Right lobe of liver (tissue), 6 donors: ENCODE measurements around the gene SOX12. TPM values are rescaled to one million over a fixed set of nuclear protein-coding genes. Genes with fewer than 3 reads are reported as not detected.
A peak's percentile ranks its signal among the peaks of the same experiment; 100 is the strongest.
"Not testable (repeated sequence)": the region's sequence is repeated elsewhere in the genome, so short reads cannot be mapped to it uniquely, and the experiment has no call there.

Experiments used
- ATAC-seq, 4 donors: fragments of 200-7000 bp; cut with Tn5 transposase; one replicate each; pipeline ENCODE4 v1.9.1; 2020; ENCODE audit warnings: mild to moderate bottlenecking in 4 of 4, moderate library complexity in 4 of 4
- DNase-seq, 3 donors: peaks; one replicate each; pipeline ENCODE4 v3.0.0-alpha.2; 2020
- H3K27ac ChIP-seq, 3 donors: fragments of 200-600 bp; one replicate each; pipeline ENCODE4 v1.8.0; 2022
- H3K27me3 ChIP-seq, 2 donors: fragments of 200-600 bp; one replicate each; pipeline ENCODE4 v1.8.0; 2022
- H3K36me3 ChIP-seq, 4 donors: fragments of 200-600 bp; sonication (generic) in 1 of 4; one replicate each; pipeline versions ENCODE4 v1.5.1 to v1.8.0; 2017 to 2022; ENCODE audit warnings: control low read depth in 1 of 4
- H3K4me1 ChIP-seq, 4 donors: fragments of 200-600 bp; sonication (generic) in 1 of 4; one replicate each; pipeline versions ENCODE4 v1.5.1 to v1.8.0; 2017 to 2022; ENCODE audit warnings: control low read depth in 1 of 4
- H3K4me3 ChIP-seq, 3 donors: fragments of 200-600 bp; one replicate each; pipeline ENCODE4 v1.8.0; 2022
- H3K9me3 ChIP-seq, 4 donors: fragments of 200-600 bp; sonication (generic) in 1 of 4; one replicate each; pipeline versions ENCODE4 v1.5.1 to v1.8.0; 2017 to 2022; ENCODE audit warnings: control low read depth in 1 of 4
- CTCF ChIP-seq, 4 donors: fragments of 200-600 bp in 3 of 4; fragments of 450-650 bp in 1 of 4; IDR thresholded peaks; one replicate each; pipeline versions ENCODE4 v1.5.1 to v1.8.0; 2016 to 2022; ENCODE audit warnings: antibody characterized with exemption in 4 of 4, mild to moderate bottlenecking in 2 of 4
- POLR2A ChIP-seq: fragments of 450-650 bp; IDR thresholded peaks from one replicate; pipeline ENCODE4 v1.6.1; 2017; ENCODE audit warnings: antibody characterized with exemption, mild to moderate bottlenecking
- WGBS: methylation state at CpG from one replicate; pipeline ENCODE4 v1.1.6; 2018; ENCODE audit warnings: low coverage, low lambda C conversion rate; ENCODE audit not compliant: insufficient coverage; ENCODE audit errors: missing lambda C conversion rate; 5-methylcytosine and 5-hydroxymethylcytosine counted together
- intact Hi-C, 2 donors: fragments of 100-400 bp; cut with DNase I; formaldehyde crosslinking; loops; one replicate each; pipeline versions ENCODE4 v1.11.2 to v1.14.1; 2022
- total RNA-seq, 6 experiments: library from RNA; depleted of rRNA in 2 of 6; stranded (reverse); fragments of >200 nt in 2 of 6; fragmentation: NEBNext Ultra II Directional in 3 of 6; extraction: Animal tissue kit (Norgen Biotek cat#: 25700) in 3 of 6; gene quantifications; one replicate each; pipeline versions ENCODE4 v1.1.0 to v1.2.4, GENCODE V29; 2016 to 2023
- donor health status: DM: no; HTN: yes; CAD: no.
- donor health status: DM: no; HTN: no; CAD: no.
- donor health status: DM: no; HTN: no; CAD: no.
- donor health status: DM: no; HTN: yes; CAD: no.
- donor health status: DM: no; HTN: yes; CAD: no.

SOX12 gene
- total RNA-seq, 6 experiments from 2014 or later: 3.6 to 6.4 (median 4.6) TPM

GRCh38 chr20:368915-369314, 43.6 kb downstream of the SOX12 start:
- TF ChIP-seq POLR2A (no peak), CTCF (IDR thresholded peaks at IDR 0.05) (no peak)
- Histone ChIP-seq H3K27me3 (no peaks in the 10 kb centered on the region), H3K4me1 (peaks cover 2 to 57% (median 25%) of the 10 kb centered on the region in 4 donors), H3K27ac (peak overlapping the region in 1 of 3 donors; percentile 24), H3K36me3 (no peaks in the 10 kb centered on the region), H3K9me3 (no peaks in the 10 kb centered on the region), H3K4me3 (no peak overlapping the region)
- DNase-seq (no peak), ATAC-seq (no peak)
- intact Hi-C loops: no loop called here
- WGBS: 80% methylated on average over 4 of the region's 4 CpGs

- H3K36me3 ChIP-seq: no peaks in the 10 kb centered on the region
- intact Hi-C loops: no loop called here
- DNase-seq (no peak), ATAC-seq (peak in 3 of 4 donors; percentile 10 to 30 (median 23))
- no peaks in the 10 kb centered on the region for H3K27me3 ChIP-seq
- H3K9me3 ChIP-seq: no peaks in the 10 kb centered on the region
- peak overlapping the region in 2 of 3 donors; percentile 81 to 92 for H3K27ac ChIP-seq
- no peak overlapping the region for H3K4me3 ChIP-seq
- peaks cover 2 to 53% (median 25%) of the 10 kb centered on the region in 4 donors for H3K4me1 ChIP-seq
- 14% methylated on average over 7 of the region's 7 CpGs for WGBS
- TF ChIP-seq CTCF (IDR thresholded peaks at IDR 0.05) (no peak), POLR2A (peak; percentile 30)
Observed at GRCh38 chr20:370151-370600, 44.8 kb downstream of the SOX12 start.

- intact Hi-C loops: no loop called here
- no peaks in the 10 kb centered on the region for H3K36me3 ChIP-seq
- peak; percentile 61 to 84 (median 83) for ATAC-seq
- no peaks in the 10 kb centered on the region for H3K27me3 ChIP-seq
- peak; percentile 44 to 89 (median 79) for DNase-seq
- peaks cover 2 to 49% (median 25%) of the 10 kb centered on the region in 4 donors for H3K4me1 ChIP-seq
- TF ChIP-seq CTCF (IDR thresholded peaks at IDR 0.05) (no peak), POLR2A (no peak)
- H3K4me3 ChIP-seq: no peak overlapping the region
- peak overlapping the region; percentile 67 to 92 (median 81) for H3K27ac ChIP-seq
- no peaks in the 10 kb centered on the region for H3K9me3 ChIP-seq
- 21% methylated on average over 4 of the region's 7 CpGs for WGBS
Observed at GRCh38 chr20:370977-371754, 45.8 kb downstream of the SOX12 start.

- Histone ChIP-seq H3K27me3 (no peaks in the 10 kb centered on the region), H3K4me3 (no peak overlapping the region), H3K27ac (peak overlapping the region; percentile 68 to 92 (median 81)), H3K9me3 (no peaks in the 10 kb centered on the region), H3K4me1 (peaks cover 2 to 45% (median 25%) of the 10 kb centered on the region in 4 donors), H3K36me3 (no peaks in the 10 kb centered on the region)
- ATAC-seq: peak; percentile 83 to 90 (median 86)
- TF ChIP-seq POLR2A: peak; percentile 53
- TF ChIP-seq CTCF (IDR thresholded peaks at IDR 0.05): no peak
- 17% methylated on average over 5 of the region's 10 CpGs for WGBS
- DNase-seq: peak; percentile 95 to 97 (median 95)
- intact Hi-C loops: no loop called here
Observed at GRCh38 chr20:371755-372542, 46.6 kb downstream of the SOX12 start.

GRCh38 chr20:372543-373082, 47.3 kb downstream of the SOX12 start:
- 100% methylated on average over 1 of the region's 11 CpGs for WGBS
- ATAC-seq: peak in 1 of 4 donors; percentile 2
- intact Hi-C loops, H3K36me3 ChIP-seq, H3K27me3 ChIP-seq, H3K4me3 ChIP-seq, DNase-seq, H3K9me3 ChIP-seq: not testable (repeated sequence)
- peaks cover 2 to 45% (median 25%) of the 10 kb centered on the region in 4 donors for H3K4me1 ChIP-seq
- peak overlapping the region; percentile 68 to 92 (median 81) for H3K27ac ChIP-seq
